HG03439 (cell line): Measurements from ENCODE around the gene FBXO17.

ENCODE experiments used
- ATAC-seq: cut with Tn5 transposase; IDR thresholded peaks from one replicate; pipeline ENCODE4 v1.9.1; 2021; ENCODE audit warnings: mild to moderate bottlenecking, moderate library complexity; ENCODE audit not compliant: unreplicated experiment

Gene FBXO17

GRCh38 chr19:38918526-38918925 is 57.0 kb downstream of the FBXO17 start:
- no peak for ATAC-seq

GRCh38 chr19:38917921-38918491 is 57.5 kb downstream of the FBXO17 start:
- no peak for ATAC-seq

GRCh38 chr19:38917516-38917915 is 58.0 kb downstream of the FBXO17 start:
- no peak for ATAC-seq

- ATAC-seq: no peak
These were observed 59.9 kb downstream of the FBXO17 start for GRCh38 chr19:38915329-38916321.

- no peak for ATAC-seq
These were observed 61.6 kb downstream of the FBXO17 start for GRCh38 chr19:38913958-38914357.

GRCh38 chr19:38912600-38913514 is 62.7 kb downstream of the FBXO17 start:
- no peak for ATAC-seq

- ATAC-seq: no peak
These were observed 64.0 kb downstream of the FBXO17 start for GRCh38 chr19:38911388-38912001.

- ATAC-seq: no peak
These were observed 65.1 kb downstream of the FBXO17 start for GRCh38 chr19:38910488-38910887.

- ATAC-seq: no peak
These were observed 66.6 kb downstream of the FBXO17 start for GRCh38 chr19:38908911-38909310.

- ATAC-seq: no peak
These were observed 67.9 kb downstream of the FBXO17 start for GRCh38 chr19:38907670-38908069.

GRCh38 chr19:38907227-38907626 is 68.3 kb downstream of the FBXO17 start:
- ATAC-seq: no peak

GRCh38 chr19:38905620-38906019 is 69.9 kb downstream of the FBXO17 start:
- ATAC-seq: no peak

- ATAC-seq: no peak
These were observed 70.7 kb downstream of the FBXO17 start for GRCh38 chr19:38904581-38905539.

- no peak for ATAC-seq
These were observed 73.9 kb downstream of the FBXO17 start for GRCh38 chr19:38901683-38902082.

- no peak for ATAC-seq
These were observed 74.8 kb downstream of the FBXO17 start for GRCh38 chr19:38900743-38901190.

GRCh38 chr19:38900202-38900629 is 75.3 kb downstream of the FBXO17 start:
- no peak for ATAC-seq

- ATAC-seq: peak; percentile 93
These were observed 75.9 kb downstream of the FBXO17 start, which contains the start of the genes NFKBIB and SIRT2 for GRCh38 chr19:38899447-38900201. Gene NFKBIB, plus strand, starts transcription at chr19:38899969. Its CDS starts 64 bp downstream, at chr19:38900033. Gene SIRT2, minus strand, starts transcription at chr19:38899618. Its CDS starts 97 bp downstream, at chr19:38899521.

- ATAC-seq: no peak
These were observed 76.6 kb downstream of the FBXO17 start for GRCh38 chr19:38898788-38899446.
